K562 treated with DMSO at 1 percent for 12 hours (cell line): ENCODE measurements around the gene ADAMTSL2. TPM values are rescaled to one million over a fixed set of nuclear protein-coding genes. Genes with fewer than 3 reads are reported as not detected.

ENCODE experiments used
- total RNA-seq: library from RNA; unstranded; fragments of 300-600 nt; gene quantifications from 2 replicates; pipeline ENCODE4 v1.2.3, GENCODE V29; 2022; ENCODE audit not compliant: insufficient read depth

The ADAMTSL2 gene
- total RNA-seq: not detected in 2 replicates

DNA sequence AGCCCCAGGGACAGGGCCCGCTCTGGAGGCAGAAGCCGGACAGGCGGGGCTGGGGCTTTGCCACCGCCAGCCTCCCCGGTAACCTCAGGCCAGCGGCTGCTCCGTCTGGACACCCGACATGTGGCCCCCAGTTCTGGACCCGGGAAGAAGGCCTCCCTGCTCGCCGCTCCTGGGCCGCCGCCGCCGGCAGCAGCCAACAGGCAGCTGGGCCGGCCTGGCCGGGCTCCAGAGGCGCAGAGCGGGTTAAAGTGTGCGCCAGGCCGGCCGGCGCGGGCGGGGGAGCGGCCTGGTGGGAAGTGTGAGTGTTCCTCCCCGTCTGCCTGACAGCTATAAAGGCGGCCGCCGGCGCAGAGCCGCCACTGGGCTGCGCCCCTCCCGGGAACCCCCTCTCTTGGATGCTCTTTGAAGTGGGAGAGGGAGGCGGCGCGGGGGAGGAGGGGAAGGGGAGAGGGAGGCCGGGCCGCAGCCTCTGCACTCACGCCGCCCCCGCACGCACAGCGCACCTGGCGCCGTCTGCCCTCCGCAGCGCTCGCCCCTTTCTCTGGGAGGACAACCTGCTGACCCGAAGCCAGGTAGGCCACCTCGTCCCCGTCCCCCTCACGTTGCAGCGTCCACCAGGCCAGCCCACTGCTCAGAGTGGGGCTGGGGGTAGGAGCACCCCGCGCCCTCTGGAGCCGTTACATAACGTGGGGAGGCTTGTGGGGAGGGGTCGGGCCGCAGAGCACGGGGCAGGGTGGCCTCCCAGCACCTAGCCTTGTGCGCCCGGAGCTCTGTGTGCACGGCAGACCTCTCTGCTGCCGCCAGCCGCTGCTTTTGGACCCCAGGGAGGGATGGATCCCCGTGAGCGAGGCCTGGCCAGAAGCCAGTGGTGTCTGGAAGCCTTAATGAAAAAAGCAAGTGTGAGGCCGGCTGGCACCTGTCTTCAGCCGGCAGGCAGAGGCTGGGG is at the start of gene ADAMTSL2:
Gene ADAMTSL2, plus strand, starts transcription at position 359 of the 946 bp plus-strand sequence. CDS start 2,009 bp downstream, outside the sequence.

DNA sequence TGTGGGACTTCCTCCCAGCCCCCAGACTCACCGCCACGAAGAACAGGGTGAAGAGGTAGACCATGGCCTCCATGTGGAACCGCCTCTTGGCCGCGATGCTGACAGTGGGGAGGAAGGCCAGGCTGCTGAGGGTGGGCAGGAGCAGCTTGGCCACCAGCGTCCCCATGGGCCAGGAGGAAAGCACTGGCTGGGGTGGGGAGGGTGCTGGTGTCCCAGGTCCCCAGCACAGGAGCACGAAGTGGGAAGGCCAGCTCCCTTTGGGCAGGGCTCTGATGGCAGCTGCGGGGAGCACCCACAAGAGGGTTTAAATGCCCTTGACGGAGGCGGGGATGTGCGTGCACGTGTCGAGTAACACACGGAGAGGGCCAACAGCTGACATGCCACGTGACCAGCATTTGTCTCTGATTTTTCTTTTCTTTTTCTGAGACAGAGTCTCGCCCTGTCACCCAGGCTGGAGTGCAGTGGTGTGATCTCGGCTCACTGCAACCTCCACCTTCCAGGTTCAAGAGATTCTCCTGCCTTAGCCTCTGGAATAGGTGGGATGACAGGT is 9.8 kb upstream of the ADAMTSL2 start, which contains the start of gene MYMK:
Gene MYMK, minus strand, starts transcription at position 281 of the 550 bp plus-strand sequence. Its CDS starts 115 bp downstream, at position 166.

DNA sequence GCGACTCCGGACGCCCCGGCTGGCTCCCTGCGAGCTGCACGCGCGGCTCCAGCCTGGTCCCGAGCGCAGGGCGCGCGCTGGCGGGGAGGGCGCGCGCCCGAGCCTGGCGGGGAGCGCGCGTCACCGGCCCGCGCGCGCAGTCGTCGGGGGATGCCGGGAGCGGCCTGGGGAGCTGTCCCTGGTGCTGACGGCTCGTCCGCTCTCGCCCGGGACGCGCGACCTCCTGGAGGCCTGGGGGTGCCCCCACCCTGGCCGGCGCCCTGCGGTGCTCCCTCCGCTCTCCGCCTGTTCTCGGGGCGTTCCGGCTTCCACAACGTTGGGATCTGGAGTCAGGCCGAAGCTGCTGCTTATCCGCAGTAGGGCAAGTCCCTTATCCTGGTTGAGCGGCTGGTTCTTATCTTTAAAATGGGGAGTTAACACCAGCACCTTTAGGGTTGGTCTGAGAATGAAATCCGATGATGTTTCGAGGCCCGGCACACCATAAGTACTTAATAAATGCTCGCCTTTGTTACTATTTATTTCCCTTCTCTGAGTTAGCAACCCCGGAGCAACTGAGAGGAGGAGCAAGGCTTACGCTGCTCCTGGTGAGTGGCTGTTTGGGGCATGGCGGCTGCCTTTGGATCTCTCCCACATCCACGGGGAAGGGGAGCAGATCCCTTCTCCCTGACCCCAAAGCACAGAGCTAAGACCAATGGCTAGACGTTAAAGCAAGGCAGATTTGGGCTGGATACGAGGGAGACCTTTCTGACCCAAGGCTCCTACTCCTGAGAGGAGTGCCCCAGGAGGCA is 75.0 kb downstream of the ADAMTSL2 start, which contains the start of gene FAM163B:
Gene FAM163B, minus strand, starts transcription at position 79 of the 788 bp plus-strand sequence. CDS start 29,166 bp downstream, outside the sequence.

Other genes starting within 250 kb of the ADAMTSL2 start
- 13.2 and 16.9 TPM in 2 replicates for gene SURF6, start 198.5 kb upstream of the ADAMTSL2 start, total RNA-seq
- gene MED22, start 186.6 kb upstream of the ADAMTSL2 start, total RNA-seq: 23.0 and 30.7 TPM in 2 replicates
- 5,716 and 6,453 TPM in 2 replicates for gene RPL7A, start 186.5 kb upstream of the ADAMTSL2 start, total RNA-seq
- gene SURF1, start 178.2 kb upstream of the ADAMTSL2 start, total RNA-seq: 43.4 and 51.5 TPM in 2 replicates
- 43.8 and 66.8 TPM in 2 replicates for gene SURF2, start 178.2 kb upstream of the ADAMTSL2 start, total RNA-seq
- 123 and 195 TPM in 2 replicates for gene SURF4, start 158.6 kb upstream of the ADAMTSL2 start, total RNA-seq
- gene STKLD1, start 158.3 kb upstream of the ADAMTSL2 start, total RNA-seq: 1.1 TPM in 1 of 2 replicates, not detected in the other
- 20.1 and 25.7 TPM in 2 replicates for gene REXO4, start 116.7 kb upstream of the ADAMTSL2 start, total RNA-seq
- 0.52 TPM in 1 of 2 replicates, not detected in the other for gene ADAMTS13, start 112.3 kb upstream of the ADAMTSL2 start, total RNA-seq
- gene CACFD1, start 74.7 kb upstream of the ADAMTSL2 start, total RNA-seq: 11.0 and 11.3 TPM in 2 replicates
- gene SLC2A6, start 55.6 kb upstream of the ADAMTSL2 start, total RNA-seq: 0.98 and 2.2 TPM in 2 replicates
- not detected in 2 replicates for gene MYMK, start 9.7 kb upstream of the ADAMTSL2 start, total RNA-seq
- not detected in 2 replicates for gene FAM163B, start 74.7 kb downstream of the ADAMTSL2 start, total RNA-seq
- gene DBH, start 101.7 kb downstream of the ADAMTSL2 start, total RNA-seq: not detected in 2 replicates
- gene SARDH, start 203.6 kb downstream of the ADAMTSL2 start, total RNA-seq: 0.34 TPM in 1 of 2 replicates, not detected in the other